Hematopoietic multipotent progenitor cell treated with erythropoietin and hydrocortisone succinate and interleukin-3 and kit ligand, for 6 days (in vitro differentiated cells): ENCODE measurements around the gene HDAC8.
"Not testable (repeated sequence)": the region's sequence is repeated elsewhere in the genome, so short reads cannot be mapped to it uniquely, and the experiment has no call there.

ENCODE experiments used
- DNase-seq: peaks from one replicate; pipeline ENCODE4 v3.0.0-alpha.2; 2015

Gene HDAC8

GRCh38 chrX:72532366-72532765, 40.3 kb downstream of the HDAC8 start:
- peak; percentile 67 for DNase-seq

DNA sequence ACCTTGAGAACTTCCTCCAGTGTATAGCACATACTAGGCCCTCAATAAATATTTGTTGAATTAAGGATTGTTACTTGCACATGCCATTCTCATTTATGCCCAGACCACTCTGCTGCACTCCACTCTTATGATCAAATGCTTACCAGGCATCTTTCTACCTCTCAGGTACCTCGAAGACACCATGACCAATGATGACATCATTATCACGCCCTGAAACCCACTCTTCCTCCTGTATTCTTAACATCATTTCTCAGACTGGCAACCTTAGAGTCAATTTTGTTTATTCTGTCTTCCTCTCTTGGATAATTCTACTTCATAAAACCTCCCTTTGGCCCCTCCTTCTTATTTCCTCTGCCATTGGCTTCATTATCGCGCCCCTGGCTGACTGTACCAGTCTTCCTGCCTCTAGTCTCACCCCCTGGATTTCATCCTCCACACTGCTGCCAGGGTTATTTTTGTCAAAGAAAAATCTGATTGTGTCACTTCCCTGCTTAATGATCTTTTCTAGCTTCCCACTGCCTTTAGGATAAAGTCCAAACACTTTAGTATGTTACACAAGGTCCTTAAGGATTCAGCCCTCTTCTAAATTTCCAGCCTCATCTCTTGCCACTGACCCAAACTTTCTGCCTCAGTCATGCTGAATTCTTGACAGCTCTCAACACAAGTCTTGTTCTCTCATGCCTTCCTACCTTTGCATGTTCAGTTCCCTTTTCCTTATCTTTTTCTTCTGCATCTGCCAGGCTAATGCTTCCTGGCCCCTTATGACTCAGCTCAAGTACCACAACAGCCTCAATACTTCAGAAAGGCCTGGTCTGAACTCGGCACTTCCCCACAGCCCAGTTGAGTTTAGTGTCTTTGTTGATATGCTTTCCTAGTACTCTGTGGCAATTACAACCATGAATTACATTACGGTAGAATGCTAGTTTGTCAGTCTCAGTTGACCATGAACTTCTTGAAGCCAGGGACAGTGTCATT, 45.8 kb downstream of the HDAC8 start:
- DNase-seq: peak; percentile 82

DNA sequence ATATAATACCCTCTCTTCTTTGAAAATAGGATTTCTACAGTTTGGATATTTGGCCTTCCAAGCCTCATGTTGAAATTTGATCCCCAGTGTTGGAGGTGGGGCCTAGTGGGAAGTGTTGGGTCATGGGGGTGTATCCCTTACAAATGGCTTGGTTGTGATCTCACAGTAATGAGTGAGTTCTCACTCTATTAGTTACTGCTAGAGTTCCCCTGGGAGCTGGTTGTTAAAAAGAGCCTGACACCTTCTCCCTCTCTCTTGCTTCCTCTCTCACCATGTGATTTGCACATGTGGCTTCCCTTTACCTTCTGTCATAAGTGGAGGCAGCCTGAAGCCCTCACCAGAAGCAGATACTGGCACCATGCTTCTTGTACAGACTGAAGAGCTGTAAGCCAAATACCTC, 73.9 kb downstream of the HDAC8 start:
- DNase-seq: no peak

DNA sequence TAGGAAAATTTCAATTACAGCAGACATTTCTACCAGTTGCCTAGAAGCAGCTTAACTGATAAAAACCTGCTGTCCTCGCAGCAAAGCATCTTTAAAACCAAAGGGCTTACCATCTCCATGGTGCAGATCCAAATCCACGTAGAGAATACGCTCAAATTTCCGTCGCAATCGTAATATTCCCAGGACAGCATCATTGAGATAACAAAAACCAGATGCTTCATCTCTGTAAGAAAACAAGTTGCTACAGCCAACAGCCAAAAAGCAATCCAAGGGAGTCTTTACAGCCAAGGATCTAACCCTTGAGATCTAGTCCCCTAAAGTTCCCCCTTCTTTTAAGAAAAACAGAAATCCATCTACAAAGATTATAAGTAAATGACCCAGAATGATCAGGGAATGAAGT, 77.6 kb downstream of the HDAC8 start:
- no peak for DNase-seq

DNA sequence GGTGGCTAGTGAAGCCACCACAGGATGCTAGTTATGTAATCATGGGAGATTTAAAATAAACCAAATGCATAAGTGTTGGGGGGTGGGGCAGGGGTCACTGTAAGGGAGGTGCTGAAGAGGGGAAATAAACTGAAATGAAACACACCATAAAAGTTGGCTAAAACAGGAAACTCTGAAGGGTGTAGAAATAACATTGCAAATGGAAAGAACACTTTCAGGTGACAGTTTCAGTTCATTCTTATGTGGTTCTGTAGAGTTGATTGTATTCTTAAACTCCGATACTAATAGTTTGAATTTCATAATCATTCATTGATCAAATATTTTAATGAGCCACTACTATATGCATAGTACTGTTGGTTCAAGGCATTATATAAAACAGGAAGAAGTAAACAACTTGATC, 80.1 kb downstream of the HDAC8 start:
- DNase-seq: no peak

- DNase-seq: not testable (repeated sequence)
Observed at GRCh38 chrX:72490221-72490620, 82.4 kb downstream of the HDAC8 start.

DNA sequence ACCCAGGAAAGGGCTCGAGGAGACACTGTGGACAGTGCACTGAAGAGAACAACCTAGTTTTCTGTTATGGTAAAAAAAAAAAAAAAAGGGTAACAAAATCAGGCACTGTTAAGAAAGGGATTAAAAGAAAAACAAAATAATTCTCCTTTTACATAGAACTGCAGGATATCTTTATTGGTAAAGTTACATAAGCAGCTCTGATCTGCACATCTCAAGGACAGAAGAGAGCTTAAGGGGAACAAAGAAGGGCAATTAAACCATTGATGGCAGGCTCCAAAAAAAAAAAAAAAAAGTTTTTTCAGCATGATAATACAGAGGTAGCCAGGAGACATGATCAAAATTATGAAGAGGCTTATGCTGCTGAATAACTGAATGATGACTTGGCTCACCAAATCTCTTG, 85.0 kb downstream of the HDAC8 start:
- DNase-seq: no peak

GRCh38 chrX:72479324-72480274, 93.0 kb downstream of the HDAC8 start:
- no peak for DNase-seq

GRCh38 chrX:72478853-72479252, 93.8 kb downstream of the HDAC8 start:
- DNase-seq: no peak

GRCh38 chrX:72478351-72478750, 94.3 kb downstream of the HDAC8 start:
- no peak for DNase-seq

DNA sequence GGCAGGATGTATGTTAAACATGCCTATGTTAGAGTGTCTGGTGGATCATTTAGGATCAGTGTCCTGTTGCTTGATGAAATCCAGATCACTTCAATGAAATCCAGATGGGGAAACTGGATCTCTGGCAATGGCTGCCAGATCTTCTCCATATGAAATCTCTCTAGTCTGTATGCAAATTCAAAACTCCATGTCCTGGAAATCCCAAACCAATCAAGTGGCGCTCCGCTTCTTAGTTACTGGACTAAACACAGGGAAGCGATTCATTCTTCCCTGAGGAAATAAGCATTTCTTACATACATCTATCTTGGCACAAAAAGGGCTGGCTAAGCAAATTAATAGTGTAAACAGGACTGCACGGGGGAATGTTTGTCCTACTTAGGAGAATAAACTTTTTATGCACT, 94.9 kb downstream of the HDAC8 start:
- no peak for DNase-seq

- DNase-seq: no peak
Observed at GRCh38 chrX:72477376-72477775, 95.3 kb downstream of the HDAC8 start.

GRCh38 chrX:72475952-72476668, 96.5 kb downstream of the HDAC8 start:
- DNase-seq: no peak

GRCh38 chrX:72475338-72475737, 97.3 kb downstream of the HDAC8 start:
- DNase-seq: no peak

- peak; percentile 64 for DNase-seq
Observed at GRCh38 chrX:72470532-72471223, 102.0 kb downstream of the HDAC8 start.

GRCh38 chrX:72470117-72470516, 102.5 kb downstream of the HDAC8 start:
- no peak for DNase-seq

GRCh38 chrX:72468607-72469006, 104.0 kb downstream of the HDAC8 start:
- DNase-seq: no peak

- DNase-seq: peak; percentile 48
Observed at GRCh38 chrX:72467135-72467534, 105.5 kb downstream of the HDAC8 start.

DNA sequence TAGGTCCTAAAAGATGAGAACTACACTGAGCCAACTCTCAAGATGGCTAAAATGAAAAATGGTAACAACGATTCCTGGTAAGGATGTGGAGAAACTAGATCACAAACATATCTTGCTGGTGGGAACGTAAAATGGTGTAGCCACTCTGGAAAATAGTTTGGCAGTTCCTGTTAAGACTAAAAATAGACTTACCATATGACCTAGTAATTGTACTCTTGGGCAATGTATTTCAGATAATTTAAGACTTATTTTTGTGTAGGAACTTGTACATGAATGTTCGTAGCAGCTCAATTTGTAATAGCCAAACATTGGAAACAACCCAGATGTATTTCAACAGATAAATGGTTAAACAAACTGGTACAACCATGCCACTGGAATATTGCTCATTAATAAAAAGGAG, 106.2 kb downstream of the HDAC8 start:
- DNase-seq: no peak

DNA sequence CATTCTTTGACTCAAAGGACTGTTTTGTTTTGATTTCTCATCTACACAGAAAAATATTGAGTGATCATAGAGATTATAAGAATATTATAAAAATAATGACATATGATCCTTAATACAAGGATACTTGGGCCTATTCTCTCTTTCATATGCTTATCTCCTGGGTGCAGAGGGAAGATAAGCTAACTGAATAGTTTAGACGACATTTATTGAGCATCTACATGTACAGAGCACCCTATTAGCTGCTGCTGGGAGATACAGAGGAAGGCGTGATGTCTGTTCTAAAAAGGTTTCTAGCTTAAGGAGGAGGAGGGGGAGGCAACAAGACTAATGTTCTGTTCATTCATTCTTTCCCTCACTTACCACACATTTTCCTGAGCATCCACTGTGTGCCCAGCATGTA, 106.8 kb downstream of the HDAC8 start:
- DNase-seq: peak; percentile 67

GRCh38 chrX:72461766-72462165, 110.9 kb downstream of the HDAC8 start:
- DNase-seq: no peak

GRCh38 chrX:72461288-72461687, 111.4 kb downstream of the HDAC8 start:
- DNase-seq: no peak
